Tibial nerve (tissue), 4 donors: ENCODE data around the gene BCAR3. TPM values are rescaled to one million over a fixed set of nuclear protein-coding genes. Genes with fewer than 3 reads are reported as not detected.

Experiments
- DNase-seq, 2 donors: peaks; one replicate each; pipeline ENCODE4 v3.0.0-alpha.2; 2019; ENCODE audit warnings: low spot score in 2 of 2
- H3K27ac ChIP-seq, 4 donors: fragments of 200-600 bp; sonication (generic) in 3 of 4; one replicate each; pipeline ENCODE4 v1.5.1; 2017 to 2019; ENCODE audit warnings: mild to moderate bottlenecking in 1 of 4
- H3K27me3 ChIP-seq, 2 donors: fragments of 200-600 bp; sonication (generic) in 1 of 2; one replicate each; pipeline versions ENCODE4 v1.5.1 to v1.6.0; 2017 to 2019
- H3K36me3 ChIP-seq, 3 donors: fragments of 200-600 bp; sonication (generic); one replicate each; pipeline ENCODE4 v1.5.1; 2018 to 2019
- H3K4me1 ChIP-seq, 4 donors: fragments of 200-600 bp; sonication (generic) in 3 of 4; one replicate each; pipeline ENCODE4 v1.5.1; 2017 to 2019
- H3K4me3 ChIP-seq, 4 donors: fragments of 200-600 bp; sonication (generic) in 3 of 4; one replicate each; pipeline ENCODE4 v1.5.1; 2017 to 2019; ENCODE audit warnings: mild to moderate bottlenecking in 1 of 4, moderate library complexity in 1 of 4
- H3K9me3 ChIP-seq, 4 donors: fragments of 200-600 bp; sonication (generic) in 3 of 4; one replicate each; pipeline ENCODE4 v1.5.1; 2017 to 2019
- CTCF ChIP-seq, 5 experiments: fragments of 200-600 bp in 3 of 5; fragments of 450-650 bp in 2 of 5; sonication (generic) in 3 of 5; IDR thresholded peaks; one replicate each; pipeline ENCODE4 v1.5.1; 2016 to 2019; ENCODE audit warnings: antibody characterized with exemption in 5 of 5, mild to moderate bottlenecking in 3 of 5, moderate library complexity in 2 of 5
- EP300 ChIP-seq, 2 donors: sonication (generic); formaldehyde crosslinking; IDR thresholded peaks; one replicate each; pipeline ENCODE4 v1.6.1; 2017; ENCODE audit warnings: antibody characterized with exemption in 2 of 2, mild to moderate bottlenecking in 1 of 2
- POLR2A ChIP-seq, 2 donors: fragments of 450-650 bp; IDR thresholded peaks; one replicate each; pipeline ENCODE4 v1.6.1; 2017; ENCODE audit warnings: antibody characterized with exemption in 2 of 2, mild to moderate bottlenecking in 2 of 2, moderate library complexity in 2 of 2
- WGBS, 2 donors: methylation state at CpG; one replicate each; pipeline ENCODE4 v1.1.5; 2018; 5-methylcytosine and 5-hydroxymethylcytosine counted together
- total RNA-seq, 4 donors: library from RNA; depleted of rRNA; stranded (reverse); fragments of >200 nt; gene quantifications; one replicate each; pipeline ENCODE4 v1.1.0, GENCODE V29; 2016

The BCAR3 gene
- total RNA-seq, 4 donors from 2014 or later = 26.2 to 41.8 (median 36.5) TPM

- Histone ChIP-seq H3K9me3 (no peaks in the 10 kb centered on the region), H3K36me3 (peaks cover 0 to under 1% (median 0%) of the 10 kb centered on the region in 3 donors), H3K27ac (no peak overlapping the region), H3K4me3 (no peak overlapping the region), H3K4me1 (no peaks in the 10 kb centered on the region), H3K27me3 (no peaks in the 10 kb centered on the region)
- WGBS, 2 donors = 60 to 67% methylated on average over 1 of the region's 1 CpG
- no peak for TF ChIP-seq EP300 (IDR thresholded peaks at IDR 0.05)
- TF ChIP-seq CTCF (IDR thresholded peaks at IDR 0.05) = no peak
- no peak for TF ChIP-seq POLR2A (IDR thresholded peaks at IDR 0.05)
- DNase-seq = no peak
Measured at GRCh38 chr1:93525431-93525830, 156.2 kb downstream of the BCAR3 start.

- no peaks in the 10 kb centered on the region for H3K27me3 ChIP-seq
- no peak overlapping the region for H3K27ac ChIP-seq
- 69 to 72% methylated on average over 4 of the region's 4 CpGs for WGBS, 2 donors
- TF ChIP-seq EP300 (IDR thresholded peaks at IDR 0.05) = no peak
- no peak for TF ChIP-seq POLR2A (IDR thresholded peaks at IDR 0.05)
- TF ChIP-seq CTCF (IDR thresholded peaks at IDR 0.05) = no peak
- no peaks in the 10 kb centered on the region for H3K9me3 ChIP-seq
- no peak for DNase-seq
- H3K4me3 ChIP-seq = no peak overlapping the region
- H3K4me1 ChIP-seq = no peaks in the 10 kb centered on the region
- H3K36me3 ChIP-seq = no peaks in the 10 kb centered on the region
Measured at GRCh38 chr1:93522721-93523120, 158.9 kb downstream of the BCAR3 start.

- H3K4me1 ChIP-seq = no peaks in the 10 kb centered on the region
- no peaks in the 10 kb centered on the region for H3K27me3 ChIP-seq
- no peaks in the 10 kb centered on the region for H3K36me3 ChIP-seq
- no peak overlapping the region for H3K4me3 ChIP-seq
- H3K27ac ChIP-seq = no peak overlapping the region
- no peaks in the 10 kb centered on the region for H3K9me3 ChIP-seq
- TF ChIP-seq CTCF (IDR thresholded peaks at IDR 0.05) (no peak), POLR2A (IDR thresholded peaks at IDR 0.05) (no peak), EP300 (IDR thresholded peaks at IDR 0.05) (no peak)
- no peak for DNase-seq
- WGBS, 2 donors = 47 to 62% methylated on average over 2 of the region's 2 CpGs
Measured at GRCh38 chr1:93521618-93522017, 160.0 kb downstream of the BCAR3 start.

- no peak for TF ChIP-seq CTCF (IDR thresholded peaks at IDR 0.05)
- no peak for TF ChIP-seq EP300 (IDR thresholded peaks at IDR 0.05)
- no peak for TF ChIP-seq POLR2A (IDR thresholded peaks at IDR 0.05)
- Histone ChIP-seq H3K27ac (no peak overlapping the region), H3K9me3 (no peaks in the 10 kb centered on the region), H3K4me3 (no peak overlapping the region), H3K27me3 (no peaks in the 10 kb centered on the region), H3K36me3 (no peaks in the 10 kb centered on the region), H3K4me1 (no peaks in the 10 kb centered on the region)
- DNase-seq = no peak
- WGBS, 2 donors = 60 to 70% methylated on average over 3 of the region's 3 CpGs
Measured at GRCh38 chr1:93519199-93519829, 162.3 kb downstream of the BCAR3 start.

- H3K36me3 ChIP-seq = no peaks in the 10 kb centered on the region
- no peaks in the 10 kb centered on the region for H3K4me1 ChIP-seq
- TF ChIP-seq POLR2A (IDR thresholded peaks at IDR 0.05) = no peak
- TF ChIP-seq EP300 (IDR thresholded peaks at IDR 0.05) = no peak
- no peak for TF ChIP-seq CTCF (IDR thresholded peaks at IDR 0.05)
- H3K27me3 ChIP-seq = no peaks in the 10 kb centered on the region
- DNase-seq = no peak
- H3K4me3 ChIP-seq = no peak overlapping the region
- H3K9me3 ChIP-seq = no peaks in the 10 kb centered on the region
- H3K27ac ChIP-seq = no peak overlapping the region
Measured at GRCh38 chr1:93518516-93518915, 163.1 kb downstream of the BCAR3 start.
